GM21360 (cell line): ENCODE results near the gene JHY.

Experiments used
- ATAC-seq: cut with Tn5 transposase; IDR thresholded peaks from one replicate; pipeline ENCODE4 v1.9.1; 2021; ENCODE audit warnings: mild to moderate bottlenecking, moderate library complexity; ENCODE audit not compliant: unreplicated experiment

Gene JHY

DNA sequence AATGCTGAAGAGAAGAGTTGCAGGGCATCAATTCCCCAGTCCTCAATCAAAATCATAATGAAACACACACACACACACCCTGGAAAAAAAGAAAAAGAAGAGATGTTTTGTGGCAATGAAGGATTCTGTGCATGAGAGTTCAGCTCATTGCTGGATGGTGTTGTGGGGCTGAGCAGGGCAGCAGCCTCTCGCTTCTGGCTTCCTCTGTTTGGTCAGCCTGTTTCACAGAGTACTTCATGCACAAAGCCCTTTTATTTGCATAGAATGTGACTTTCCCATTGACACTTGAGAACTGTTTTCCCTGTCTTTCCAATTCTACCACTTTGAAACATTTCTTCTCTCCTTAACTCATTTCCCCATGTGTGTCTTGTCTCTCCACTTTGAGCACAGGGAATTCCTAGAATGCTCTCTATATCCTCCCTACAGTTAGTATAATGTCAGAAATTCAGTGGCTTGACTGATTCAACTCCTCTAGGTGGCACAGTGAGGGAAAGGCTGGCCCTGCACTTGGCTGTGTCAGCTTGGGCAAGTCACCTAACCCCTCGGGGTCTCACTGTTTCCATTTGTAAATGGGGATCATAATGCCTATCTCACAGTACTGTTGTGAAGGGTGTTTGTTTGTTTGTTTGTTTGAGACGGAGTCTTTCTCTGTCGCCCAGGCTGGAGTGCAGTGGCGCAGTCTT, 124.4 kb downstream of the JHY start:
- ATAC-seq, result no peak
